ELF-1 (cell line): ENCODE data around the gene ACSL1.
"Not testable (repeated sequence)": the region's sequence is repeated elsewhere in the genome, so short reads cannot be mapped to it uniquely, and the experiment has no call there.

Source experiments
- DNase-seq: peaks from one replicate; pipeline ENCODE4 v3.0.0-alpha.2; 2016; ENCODE audit warnings: low read depth, low spot score

Gene ACSL1

DNA sequence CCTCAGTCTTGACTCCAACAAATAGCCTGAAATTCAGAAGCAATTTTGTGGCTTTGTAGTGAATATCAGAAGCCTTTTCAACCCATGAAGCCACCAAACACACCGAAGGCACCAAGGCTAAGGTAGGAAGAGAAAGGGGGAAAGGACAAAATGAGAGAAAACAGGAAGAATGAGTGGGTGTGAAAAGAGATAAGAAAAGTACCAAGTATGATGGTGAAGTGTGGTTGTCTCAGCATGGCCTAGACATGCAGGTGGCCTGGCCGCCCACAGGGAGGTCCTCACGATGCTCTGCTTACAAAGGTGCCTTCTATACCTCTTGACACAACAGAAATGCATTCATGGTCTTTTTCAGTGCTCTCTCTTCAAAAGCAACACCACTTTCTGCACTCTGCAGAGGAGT, 34.9 kb downstream of the ACSL1 start:
- no peak for DNase-seq

DNA sequence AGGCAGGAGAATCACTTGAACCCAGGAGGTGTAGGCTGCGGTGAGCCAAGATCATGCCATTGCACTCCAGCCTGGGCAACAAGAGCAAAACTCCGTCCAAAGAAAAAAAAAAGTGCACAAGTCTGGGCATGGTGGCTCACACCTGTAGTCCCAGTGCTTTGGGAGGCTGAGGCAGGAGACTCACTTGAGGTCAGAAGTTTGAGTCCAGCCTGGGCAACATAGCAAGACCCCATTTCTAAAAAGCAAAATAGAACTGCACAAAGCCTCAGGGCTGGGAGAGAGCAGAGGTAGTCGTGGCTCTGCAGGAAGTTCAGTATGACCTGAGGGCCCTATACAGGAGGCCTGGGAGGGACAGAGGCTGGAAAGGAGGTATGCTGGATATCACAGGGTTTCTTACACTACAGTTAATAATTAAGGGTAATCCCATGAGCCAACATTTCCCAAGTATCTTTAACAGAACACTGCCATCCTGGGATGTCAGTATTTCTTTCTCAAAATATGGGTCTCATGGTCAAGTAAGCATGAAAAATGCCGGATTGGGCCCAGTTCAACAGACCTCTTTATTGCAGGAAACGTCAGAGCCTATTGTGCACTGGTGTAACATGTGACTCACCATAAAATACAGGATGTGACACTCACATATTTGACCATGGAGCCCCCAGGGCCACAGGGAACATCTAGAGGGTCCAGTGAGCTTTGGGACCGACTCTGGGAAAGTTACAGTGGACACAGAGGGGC, 37.8 kb downstream of the ACSL1 start:
- no peak for DNase-seq

DNA sequence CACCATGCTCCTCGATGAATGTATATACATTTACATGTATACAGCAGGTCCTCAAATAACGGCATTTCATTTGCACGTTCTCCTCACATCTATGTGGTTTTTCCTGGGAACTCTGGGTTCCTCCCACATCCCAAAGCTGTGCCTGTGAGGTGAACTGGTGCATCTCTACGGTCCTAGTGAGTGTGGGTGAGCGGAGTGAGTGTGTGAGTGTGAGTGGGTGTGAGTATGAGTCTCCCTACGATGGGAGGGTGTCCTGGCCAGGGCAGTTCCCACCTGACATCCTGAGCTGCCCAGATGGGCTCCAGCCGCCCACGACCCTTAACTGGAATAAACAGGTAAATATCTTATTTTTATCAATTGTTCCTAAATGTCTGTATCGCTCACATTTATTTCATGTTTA, 40.0 kb downstream of the ACSL1 start:
- DNase-seq, result no peak

GRCh38 chr4:184784628-184785257, 41.0 kb downstream of the ACSL1 start:
- DNase-seq, result no peak

- DNase-seq, result no peak
Measured at GRCh38 chr4:184782731-184783373, 42.9 kb downstream of the ACSL1 start.

DNA sequence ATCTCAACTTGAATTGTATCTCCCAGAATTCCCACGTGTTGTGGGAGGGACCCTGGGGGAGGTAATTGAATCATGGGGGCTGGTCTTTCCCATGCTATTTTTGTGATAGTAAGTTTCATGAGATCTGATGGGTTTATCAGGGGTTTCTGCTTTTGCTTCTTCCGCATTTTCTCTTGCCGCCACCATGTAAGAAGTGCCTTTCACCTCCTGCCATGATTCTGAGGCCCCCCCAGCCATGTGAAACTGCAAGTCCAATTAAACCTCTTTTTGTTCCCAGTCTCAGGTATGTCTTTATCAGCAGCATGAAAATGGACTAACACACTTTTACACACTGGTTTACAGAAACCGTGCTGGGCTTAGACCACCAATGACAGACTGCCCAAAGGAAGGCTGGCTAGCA, 46.6 kb downstream of the ACSL1 start:
- DNase-seq, result not testable (repeated sequence)

DNA sequence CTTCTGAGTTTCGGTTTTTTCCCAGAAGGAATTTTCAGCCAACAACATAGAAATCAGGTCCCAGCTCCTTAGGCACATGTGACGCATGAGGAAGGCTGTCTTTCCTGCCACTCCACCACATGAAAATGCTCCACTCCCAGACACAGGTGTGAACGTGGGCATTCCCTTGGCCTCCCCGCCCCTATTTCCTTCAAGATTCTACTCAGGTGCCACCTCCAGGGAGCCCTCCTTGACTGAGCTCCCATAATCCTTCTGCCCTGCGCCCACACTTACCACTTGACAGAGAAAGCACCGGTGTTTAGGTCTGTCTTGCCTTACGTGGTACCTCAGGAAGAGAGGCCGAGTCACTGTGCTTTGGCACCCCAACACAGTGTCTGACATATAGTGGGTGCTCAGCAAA, 47.4 kb downstream of the ACSL1 start:
- DNase-seq, result no peak

DNA sequence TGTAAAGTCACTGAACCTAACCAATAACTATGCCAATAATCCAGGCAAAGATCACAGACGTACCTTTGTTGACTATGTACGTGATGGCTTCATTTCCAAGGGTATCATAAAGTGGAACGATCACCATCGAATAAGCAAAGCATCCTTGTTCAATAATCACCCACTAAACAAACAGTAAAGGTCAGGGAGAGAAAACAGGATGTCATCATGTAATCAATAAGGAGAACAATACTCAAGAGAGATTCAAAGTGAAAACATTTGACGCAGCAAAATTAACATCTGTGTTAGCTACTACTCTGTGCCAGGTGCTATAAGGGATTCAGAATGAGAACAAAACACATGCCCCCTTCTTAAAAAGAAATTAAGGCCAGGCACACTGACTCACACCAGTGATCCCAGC, 48.9 kb downstream of the ACSL1 start:
- DNase-seq, result no peak

DNA sequence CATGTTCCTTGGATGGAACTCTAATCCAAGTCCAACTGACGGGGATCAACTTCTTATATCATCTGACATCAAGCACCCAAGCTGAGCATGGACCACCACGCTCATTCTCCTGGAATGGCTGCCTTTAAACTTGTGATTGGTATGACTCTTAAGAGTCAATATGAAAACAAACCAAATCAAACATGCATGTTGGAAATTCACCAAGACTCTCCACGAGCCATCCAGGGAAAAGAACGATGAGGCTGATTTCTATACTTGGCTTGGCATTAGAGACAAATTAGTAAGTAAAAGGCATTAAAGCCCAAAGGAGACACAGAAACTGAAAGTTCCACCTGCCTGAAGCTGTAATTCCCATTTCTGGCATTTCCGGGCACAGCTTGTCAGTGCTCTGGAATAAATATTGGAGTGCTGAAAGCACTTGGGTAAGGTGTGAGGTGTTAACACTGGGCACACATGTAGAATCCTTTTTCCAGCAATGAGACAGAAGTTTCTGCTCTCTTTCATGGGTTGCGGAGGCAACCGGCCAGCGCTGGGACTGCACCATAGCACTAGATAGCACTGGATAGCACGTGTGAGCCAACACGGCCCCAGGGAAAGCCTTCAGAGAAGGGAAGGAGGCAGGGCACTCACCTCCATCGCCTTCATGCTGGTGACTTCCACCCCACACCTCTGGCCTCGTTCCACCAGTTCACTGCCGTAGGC, 49.8 kb downstream of the ACSL1 start:
- DNase-seq, result no peak

- DNase-seq, result no peak
Measured at GRCh38 chr4:184774152-184774551, 51.6 kb downstream of the ACSL1 start.

- DNase-seq, result no peak
Measured at GRCh38 chr4:184771416-184771815, 54.4 kb downstream of the ACSL1 start.

- no peak for DNase-seq
Measured at GRCh38 chr4:184769141-184769765, 56.5 kb downstream of the ACSL1 start.

DNA sequence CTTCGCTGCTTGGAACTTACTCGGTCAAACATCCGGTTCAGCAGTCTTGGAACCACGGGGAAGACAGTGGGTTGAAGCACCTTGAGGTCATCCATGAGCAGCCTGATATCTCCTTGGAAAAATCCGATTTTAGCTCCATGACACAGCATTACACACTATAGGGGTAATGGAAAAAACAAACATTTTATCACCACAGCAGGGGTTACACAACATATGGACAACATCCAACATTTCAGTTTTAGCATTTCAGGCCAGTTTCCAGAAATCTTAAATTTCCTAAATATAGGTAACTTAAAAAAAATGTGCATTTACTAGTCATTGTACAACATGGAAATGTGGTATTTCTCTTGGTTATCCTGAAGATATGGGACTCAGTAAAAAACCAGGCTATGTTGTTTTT, 57.5 kb downstream of the ACSL1 start:
- DNase-seq, result no peak

GRCh38 chr4:184766446-184766845, 59.3 kb downstream of the ACSL1 start:
- no peak for DNase-seq

GRCh38 chr4:184765473-184766340, 60.1 kb downstream of the ACSL1 start:
- DNase-seq, result no peak

- no peak for DNase-seq
Measured at GRCh38 chr4:184764601-184765000, 61.2 kb downstream of the ACSL1 start.

DNA sequence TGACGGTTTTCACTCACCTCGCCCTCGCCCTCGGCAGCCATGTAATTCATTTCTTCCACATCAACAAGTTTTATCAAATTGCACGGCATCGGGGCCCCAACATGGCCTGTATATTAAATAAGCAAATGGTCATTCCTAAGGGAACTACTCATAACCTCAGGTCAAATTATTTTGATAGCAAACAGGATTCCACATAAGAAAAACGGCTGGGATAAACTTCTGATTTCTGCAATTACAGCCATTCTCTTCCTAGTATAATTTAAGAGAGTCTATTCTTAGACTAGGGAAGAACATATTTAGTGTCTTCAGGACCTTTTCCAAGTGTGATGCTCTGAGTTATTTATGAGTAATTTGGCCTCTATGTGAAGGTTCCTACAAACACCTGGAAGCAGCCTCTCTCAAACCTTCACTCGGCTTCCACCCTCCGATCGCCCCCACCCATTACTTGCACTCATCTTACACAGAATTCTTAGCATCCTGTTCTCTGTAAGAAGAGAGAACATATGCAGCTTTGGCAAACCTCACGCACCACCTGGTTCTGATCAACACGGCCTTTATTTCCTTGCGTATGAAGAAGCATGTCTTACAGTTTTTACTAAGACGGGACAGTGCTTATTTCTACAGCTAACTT, 62.5 kb downstream of the ACSL1 start:
- DNase-seq, result no peak

GRCh38 chr4:184762100-184762499, 63.7 kb downstream of the ACSL1 start:
- DNase-seq, result no peak

GRCh38 chr4:184760681-184761080, 65.1 kb downstream of the ACSL1 start:
- DNase-seq, result no peak

- DNase-seq, result no peak
Measured at GRCh38 chr4:184757810-184758209, 68.0 kb downstream of the ACSL1 start.
